ENCODE results near the gene ZNF638.
A peak's percentile ranks its signal among the peaks of the same experiment; 100 is the strongest.
"Not testable (repeated sequence)": the region's sequence is repeated elsewhere in the genome, so short reads cannot be mapped to it uniquely, and the experiment has no call there.

Gene ZNF638

GRCh38 chr2:71410696-71411095, 79.1 kb downstream of the ZNF638 start:
- H3K9me2 ChIP-seq (replicated peaks; ENCODE audit: low read depth, low read length), result no peaks in the 10 kb centered on the region
- TF ChIP-seq CTCF (conservative IDR thresholded peaks at IDR 0.05; ENCODE audit: low read length) (no peak), EZH2phosphoT487 (IDR thresholded peaks at IDR 0.05; ENCODE audit: borderline replicate concordance) (no peak)
- no peaks in the 10 kb centered on the region for H3K9me3 ChIP-seq (ENCODE audit: insufficient read depth, low read depth, low read length)
- H3K9ac ChIP-seq (ENCODE audit: low read depth, low read length, poor library complexity, severe bottlenecking), result no peak overlapping the region
- no peak overlapping the region for H2AFZ ChIP-seq (ENCODE audit: low read length)
- no peaks in the 10 kb centered on the region for H3K79me2 ChIP-seq (ENCODE audit: insufficient read depth, low read length)
- no peak overlapping the region for H3K4me2 ChIP-seq (ENCODE audit: low read depth, low read length, poor library complexity, severe bottlenecking)
- H3K4me3 ChIP-seq (ENCODE audit: low read length, poor library complexity, severe bottlenecking), result no peak overlapping the region
- H4K20me1 ChIP-seq (ENCODE audit: insufficient read depth, low read length, poor library complexity, severe bottlenecking), result no peaks in the 10 kb centered on the region
- H3F3A ChIP-seq (ENCODE audit: low read depth), result no peaks in the 10 kb centered on the region
- H3K27me3 ChIP-seq (ENCODE audit: insufficient read depth, low read length, poor library complexity, severe bottlenecking), result no peaks in the 10 kb centered on the region
- H3K4me1 ChIP-seq (ENCODE audit: insufficient read depth, low read length, poor library complexity, severe bottlenecking), result no peaks in the 10 kb centered on the region
- H3K36me3 ChIP-seq (ENCODE audit: insufficient read depth, low read length), result peaks cover 41% of the 10 kb centered on the region

GRCh38 chr2:71416866-71417265, 85.3 kb downstream of the ZNF638 start:
- not testable (repeated sequence) for H3K9me3 ChIP-seq (ENCODE audit: insufficient read depth, low read depth, low read length); H3K9me2 ChIP-seq (replicated peaks; ENCODE audit: low read depth, low read length); H4K20me1 ChIP-seq (ENCODE audit: insufficient read depth, low read length, poor library complexity, severe bottlenecking); H3K36me3 ChIP-seq (ENCODE audit: insufficient read depth, low read length); H3F3A ChIP-seq (ENCODE audit: low read depth); H2AFZ ChIP-seq (ENCODE audit: low read length); H3K4me2 ChIP-seq (ENCODE audit: low read depth, low read length, poor library complexity, severe bottlenecking); H3K27me3 ChIP-seq (ENCODE audit: insufficient read depth, low read length, poor library complexity, severe bottlenecking); H3K9ac ChIP-seq (ENCODE audit: low read depth, low read length, poor library complexity, severe bottlenecking)
- H3K4me1 ChIP-seq (ENCODE audit: insufficient read depth, low read length, poor library complexity, severe bottlenecking), result peaks cover 12% of the 10 kb centered on the region
- H3K79me2 ChIP-seq (ENCODE audit: insufficient read depth, low read length), result peaks cover 24% of the 10 kb centered on the region
- H3K4me3 ChIP-seq (ENCODE audit: low read length, poor library complexity, severe bottlenecking), result peak overlapping the region; percentile 99

DNA sequence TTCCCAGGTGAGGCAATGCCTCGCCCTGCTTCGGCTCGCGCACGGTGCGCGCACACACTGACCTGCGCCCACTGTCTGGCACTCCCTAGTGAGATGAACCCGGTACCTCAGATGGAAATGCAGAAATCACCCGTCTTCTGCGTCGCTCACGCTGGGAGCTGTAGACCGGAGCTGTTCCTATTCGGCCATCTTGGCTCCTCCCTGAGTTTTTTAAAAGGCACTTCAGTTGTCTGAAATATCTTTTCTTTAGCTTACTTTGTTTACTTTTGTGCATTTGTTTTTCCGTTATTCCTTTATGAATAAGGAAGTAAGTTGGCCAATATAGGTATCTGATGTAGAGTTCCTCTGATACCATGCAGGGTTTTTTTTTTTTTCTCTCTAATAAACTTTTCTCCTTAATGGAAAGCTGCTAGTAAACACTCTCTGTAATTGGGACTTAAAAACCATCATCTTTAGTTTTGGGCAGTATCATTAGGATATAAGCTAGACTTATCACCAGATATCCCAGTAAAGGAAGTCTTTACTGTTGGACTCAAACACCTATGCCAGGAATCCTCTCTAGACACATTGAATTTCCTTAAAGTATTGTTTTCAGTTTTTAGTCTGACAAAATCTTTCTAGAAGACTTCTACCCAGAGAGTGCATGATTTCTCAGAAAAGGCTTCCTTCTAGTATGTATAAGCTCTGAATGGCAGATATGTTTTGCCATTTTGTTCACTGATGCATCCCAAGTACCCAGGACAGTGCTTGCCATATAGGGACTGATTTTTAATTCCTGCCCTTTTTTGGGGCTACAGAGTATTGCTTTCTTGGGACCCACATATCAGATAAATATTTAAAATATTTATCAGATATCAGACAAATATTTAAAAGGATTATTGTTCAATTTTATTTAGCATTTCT, 86.0 kb downstream of the ZNF638 start:
- H3F3A ChIP-seq (ENCODE audit: low read depth), result 0 out of 2 replicates have a peak, but pooled peaks cover 4% of the 10 kb centered on the region
- peak overlapping the region; percentile 96 for H3K9ac ChIP-seq (ENCODE audit: low read depth, low read length, poor library complexity, severe bottlenecking)
- peaks cover 9% of the 10 kb centered on the region; the same call in 1 of the 2 replicates for H3K36me3 ChIP-seq (ENCODE audit: insufficient read depth, low read length)
- H2AFZ ChIP-seq (ENCODE audit: low read length), result peak overlapping the region; percentile 94
- H3K9me2 ChIP-seq (replicated peaks; ENCODE audit: low read depth, low read length), result no peaks in the 10 kb centered on the region
- H3K4me2 ChIP-seq (ENCODE audit: low read depth, low read length, poor library complexity, severe bottlenecking), result peak overlapping the region; percentile 100
- no peaks in the 10 kb centered on the region for H3K27me3 ChIP-seq (ENCODE audit: insufficient read depth, low read length, poor library complexity, severe bottlenecking)
- no peak for TF ChIP-seq EZH2phosphoT487 (IDR thresholded peaks at IDR 0.05; ENCODE audit: borderline replicate concordance)
- no peak for TF ChIP-seq CTCF (conservative IDR thresholded peaks at IDR 0.05; ENCODE audit: low read length)
- peak overlapping the region; percentile 99 for H3K4me3 ChIP-seq (ENCODE audit: low read length, poor library complexity, severe bottlenecking)
- peaks cover 3% of the 10 kb centered on the region for H4K20me1 ChIP-seq (ENCODE audit: insufficient read depth, low read length, poor library complexity, severe bottlenecking)
- H3K4me1 ChIP-seq (ENCODE audit: insufficient read depth, low read length, poor library complexity, severe bottlenecking), result peaks cover 12% of the 10 kb centered on the region
- H3K79me2 ChIP-seq (ENCODE audit: insufficient read depth, low read length), result peaks cover 24% of the 10 kb centered on the region
- H3K9me3 ChIP-seq (ENCODE audit: insufficient read depth, low read depth, low read length), result no peaks in the 10 kb centered on the region

All from Loucy (cell line).